A673 (cell line): ENCODE measurements around the gene BMP8A.

ENCODE experiments used
- EZH2 ChIP-seq: fragments of 200-600 bp; sonication (generic); IDR thresholded peaks from 2 replicates; pipeline ENCODE4 v1.6.1; 2017; ENCODE audit warnings: borderline replicate concordance, low read depth, mild to moderate bottlenecking, mixed read lengths, antibody characterized with exemption, low read length; ENCODE audit not compliant: poor library complexity, severe bottlenecking
- TF ChIP-seq, protein P1 (sequence below): fragments of 300-800, 200-600 bp; sonication (generic); conservative IDR thresholded peaks from 2 replicates; pipeline ENCODE4 v1.5.1; 2017; ENCODE audit warnings: low read depth, mild to moderate bottlenecking, antibody characterized with exemption, low read length, moderate library complexity, mixed read lengths

DNA sequence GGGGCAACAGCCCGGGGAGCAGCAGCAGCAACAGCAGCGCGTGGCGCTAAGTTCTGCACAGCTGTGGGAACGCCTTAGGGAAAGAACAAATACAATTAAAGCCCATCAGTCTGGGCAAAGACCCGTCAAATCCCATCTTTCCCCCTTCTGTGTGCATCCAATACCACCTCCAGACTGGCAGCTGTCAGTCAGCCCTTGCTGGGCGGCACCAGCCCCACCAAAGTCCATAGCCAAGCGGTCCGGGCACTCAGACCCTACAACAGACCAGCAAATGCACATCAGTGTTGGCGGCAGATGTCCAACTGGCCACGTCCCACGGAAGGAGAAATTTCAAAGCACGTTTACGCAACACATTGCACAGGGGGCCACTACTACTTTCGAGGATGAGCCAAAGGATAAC lies 72.2 kb downstream of the BMP8A start:
- TF ChIP-seq, protein P1, sequence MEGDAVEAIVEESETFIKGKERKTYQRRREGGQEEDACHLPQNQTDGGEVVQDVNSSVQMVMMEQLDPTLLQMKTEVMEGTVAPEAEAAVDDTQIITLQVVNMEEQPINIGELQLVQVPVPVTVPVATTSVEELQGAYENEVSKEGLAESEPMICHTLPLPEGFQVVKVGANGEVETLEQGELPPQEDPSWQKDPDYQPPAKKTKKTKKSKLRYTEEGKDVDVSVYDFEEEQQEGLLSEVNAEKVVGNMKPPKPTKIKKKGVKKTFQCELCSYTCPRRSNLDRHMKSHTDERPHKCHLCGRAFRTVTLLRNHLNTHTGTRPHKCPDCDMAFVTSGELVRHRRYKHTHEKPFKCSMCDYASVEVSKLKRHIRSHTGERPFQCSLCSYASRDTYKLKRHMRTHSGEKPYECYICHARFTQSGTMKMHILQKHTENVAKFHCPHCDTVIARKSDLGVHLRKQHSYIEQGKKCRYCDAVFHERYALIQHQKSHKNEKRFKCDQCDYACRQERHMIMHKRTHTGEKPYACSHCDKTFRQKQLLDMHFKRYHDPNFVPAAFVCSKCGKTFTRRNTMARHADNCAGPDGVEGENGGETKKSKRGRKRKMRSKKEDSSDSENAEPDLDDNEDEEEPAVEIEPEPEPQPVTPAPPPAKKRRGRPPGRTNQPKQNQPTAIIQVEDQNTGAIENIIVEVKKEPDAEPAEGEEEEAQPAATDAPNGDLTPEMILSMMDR = no peak
- no peak for TF ChIP-seq EZH2
